Stomach smooth muscle (tissue), 2 donors: ENCODE data around the gene CHMP6.
"Not testable (repeated sequence)": the region's sequence is repeated elsewhere in the genome, so short reads cannot be mapped to it uniquely, and the experiment has no call there.

Experiments used
- H3K27ac ChIP-seq: one replicate; pipeline ENCODE4 v1.7.0; 2013; ENCODE audit warnings: mild to moderate bottlenecking, low read length, inconsistent platforms
- H3K27me3 ChIP-seq, 2 donors: one replicate each; pipeline ENCODE4 v1.7.0; 2013; ENCODE audit warnings: low read length in 2 of 2; ENCODE audit not compliant: insufficient read depth in 2 of 2, control insufficient read depth in 1 of 2
- H3K36me3 ChIP-seq, 2 donors: one replicate each; pipeline ENCODE4 v1.7.0; 2013; ENCODE audit warnings: low read length in 2 of 2; ENCODE audit not compliant: control insufficient read depth in 2 of 2, insufficient read depth in 2 of 2
- H3K4me1 ChIP-seq: one replicate; pipeline ENCODE4 v1.7.0; 2013; ENCODE audit warnings: low read length; ENCODE audit not compliant: control insufficient read depth, insufficient read depth
- H3K4me3 ChIP-seq, 2 donors: one replicate each; pipeline ENCODE4 v1.7.0; 2013; ENCODE audit warnings: low read length in 2 of 2
- H3K9ac ChIP-seq, 2 donors: one replicate each; pipeline ENCODE4 v1.7.0; 2013; ENCODE audit warnings: low read length in 2 of 2, mild to moderate bottlenecking in 1 of 2
- H3K9me3 ChIP-seq, 2 donors: one replicate each; pipeline ENCODE4 v1.7.0; 2013; ENCODE audit warnings: low read length in 2 of 2; ENCODE audit not compliant: control insufficient read depth in 2 of 2
- donor health status: healthy.
- donor health status: Pancreatic carcinoma.

CHMP6 gene

GRCh38 chr17:81027591-81028505 lies 36.2 kb downstream of the CHMP6 start:
- Histone ChIP-seq H3K4me3 (peak overlapping the region; percentile 23 to 52), H3K4me1 (peaks cover 37% of the 10 kb centered on the region), H3K36me3 (no peaks in the 10 kb centered on the region), H3K9ac (no peak overlapping the region), H3K9me3 (no peaks in the 10 kb centered on the region), H3K27me3 (peaks cover 0 to 3% of the 10 kb centered on the region in 2 donors), H3K27ac (no peak overlapping the region)

- H3K9me3 ChIP-seq = no peaks in the 10 kb centered on the region
- no peak overlapping the region for H3K27ac ChIP-seq
- H3K9ac ChIP-seq = no peak overlapping the region
- H3K4me3 ChIP-seq = no peak overlapping the region
- peaks cover 0 to 3% of the 10 kb centered on the region in 2 donors for H3K27me3 ChIP-seq
- H3K4me1 ChIP-seq = peaks cover 42% of the 10 kb centered on the region
- H3K36me3 ChIP-seq = no peaks in the 10 kb centered on the region
Measured at GRCh38 chr17:81028506-81028858, 36.8 kb downstream of the CHMP6 start.

GRCh38 chr17:81029859-81030258 lies 38.2 kb downstream of the CHMP6 start:
- Histone ChIP-seq H3K27ac (no peak overlapping the region), H3K27me3 (peaks cover 0 to 3% of the 10 kb centered on the region in 2 donors), H3K4me3 (no peak overlapping the region), H3K9me3 (no peaks in the 10 kb centered on the region), H3K4me1 (peaks cover 47% of the 10 kb centered on the region), H3K9ac (no peak overlapping the region), H3K36me3 (no peaks in the 10 kb centered on the region)

- H3K27me3 ChIP-seq, H3K9me3 ChIP-seq, H3K27ac ChIP-seq, H3K9ac ChIP-seq, H3K36me3 ChIP-seq, H3K4me3 ChIP-seq: not testable (repeated sequence)
- H3K4me1 ChIP-seq = peaks cover 47% of the 10 kb centered on the region
Measured at GRCh38 chr17:81030312-81030711, 38.7 kb downstream of the CHMP6 start.

- H3K4me1 ChIP-seq = peaks cover 47% of the 10 kb centered on the region
- no peak overlapping the region for H3K9ac ChIP-seq
- H3K36me3 ChIP-seq = no peaks in the 10 kb centered on the region
- peaks cover 0 to 3% of the 10 kb centered on the region in 2 donors for H3K27me3 ChIP-seq
- H3K27ac ChIP-seq = no peak overlapping the region
- H3K9me3 ChIP-seq = no peaks in the 10 kb centered on the region
- no peak overlapping the region for H3K4me3 ChIP-seq
Measured at GRCh38 chr17:81030741-81031565, 39.3 kb downstream of the CHMP6 start.

- Histone ChIP-seq H3K4me3 (no peak overlapping the region), H3K9ac (no peak overlapping the region), H3K27ac (no peak overlapping the region), H3K36me3 (no peaks in the 10 kb centered on the region), H3K4me1 (peaks cover 47% of the 10 kb centered on the region), H3K9me3 (no peaks in the 10 kb centered on the region), H3K27me3 (peaks cover 0 to 3% of the 10 kb centered on the region in 2 donors)
Measured at GRCh38 chr17:81031566-81032550, 40.2 kb downstream of the CHMP6 start.

GRCh38 chr17:81032641-81033480 lies 41.2 kb downstream of the CHMP6 start:
- H3K27ac ChIP-seq = no peak overlapping the region
- peaks cover 0 to 2% of the 10 kb centered on the region in 2 donors for H3K36me3 ChIP-seq
- peak overlapping the region in 1 of 2 donors; percentile 76 for H3K4me3 ChIP-seq
- H3K4me1 ChIP-seq = peaks cover 47% of the 10 kb centered on the region
- peaks cover 0 to 3% of the 10 kb centered on the region in 2 donors for H3K27me3 ChIP-seq
- H3K9me3 ChIP-seq = no peaks in the 10 kb centered on the region
- no peak overlapping the region for H3K9ac ChIP-seq

GRCh38 chr17:81033535-81034167 lies 42.0 kb downstream of the CHMP6 start:
- peaks cover 0 to 3% of the 10 kb centered on the region in 2 donors for H3K27me3 ChIP-seq
- no peak overlapping the region for H3K27ac ChIP-seq
- H3K9me3 ChIP-seq = no peaks in the 10 kb centered on the region
- peaks cover 49% of the 10 kb centered on the region for H3K4me1 ChIP-seq
- peaks cover 0 to 2% of the 10 kb centered on the region in 2 donors for H3K36me3 ChIP-seq
- peak overlapping the region; percentile 51 to 64 for H3K9ac ChIP-seq
- H3K4me3 ChIP-seq = peak overlapping the region; percentile 52 to 76

GRCh38 chr17:81034168-81034777 lies 42.6 kb downstream of the CHMP6 start:
- H3K27ac ChIP-seq = no peak overlapping the region

More at GRCh38 chr17:81034168-81034777, 42.6 kb downstream of the CHMP6 start:
- peaks cover 55% of the 10 kb centered on the region for H3K4me1 ChIP-seq
- H3K27me3 ChIP-seq = no peaks in the 10 kb centered on the region
- peaks cover 0 to 2% of the 10 kb centered on the region in 2 donors for H3K36me3 ChIP-seq
- H3K9me3 ChIP-seq = no peaks in the 10 kb centered on the region
- peak overlapping the region; percentile 52 to 76 for H3K4me3 ChIP-seq
- H3K9ac ChIP-seq = peak overlapping the region; percentile 51 to 64
